ENCODE data around the gene MRPS15. TPM values are rescaled to one million over a fixed set of nuclear protein-coding genes. Genes with fewer than 3 reads are reported as not detected.

MRPS15 gene
- total RNA-seq, 1 experiment from 2014 or later = 99.0 TPM

DNA sequence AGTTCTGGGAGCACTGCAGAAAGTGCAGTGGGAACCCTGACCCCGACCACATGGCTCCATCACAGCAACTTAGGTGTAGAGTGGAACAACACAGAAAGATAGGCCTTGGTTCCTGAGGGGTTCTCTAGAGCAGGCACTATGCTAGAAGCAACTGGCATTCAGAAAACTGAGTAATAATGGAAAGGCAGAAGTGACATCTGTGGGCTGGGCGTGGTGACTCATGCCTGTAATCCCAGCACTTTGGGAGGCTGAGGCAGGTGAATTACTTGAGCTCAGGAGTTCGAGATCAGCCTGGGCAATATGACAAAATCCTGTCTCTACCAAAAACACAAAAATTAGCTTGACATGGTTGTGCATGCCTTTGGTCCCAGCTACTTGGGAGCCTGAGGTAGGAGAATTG lies 5.3 kb downstream of the MRPS15 start:
- DNase-seq (ENCODE audit: low spot score) = no peak

DNA sequence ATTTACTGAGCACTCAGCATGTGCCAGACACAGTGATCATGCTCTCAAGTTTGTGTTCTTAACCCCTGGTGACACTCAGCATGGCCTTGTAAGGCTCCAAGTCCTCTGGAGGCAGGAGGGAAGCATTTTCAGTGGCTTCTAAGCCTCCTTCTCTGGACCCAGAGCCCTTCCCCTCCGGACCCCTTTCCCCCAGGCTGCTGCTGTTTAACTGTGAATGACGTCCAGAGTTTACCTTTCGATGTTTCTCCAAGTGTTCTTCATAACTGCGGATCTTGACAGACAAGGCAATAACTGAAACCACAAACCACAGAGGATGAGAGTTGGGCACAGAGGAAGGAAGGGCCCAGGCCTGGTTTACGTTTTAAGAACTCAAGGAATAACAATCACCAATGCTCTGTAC lies 6.5 kb downstream of the MRPS15 start:
- no peak for DNase-seq (ENCODE audit: low spot score)

DNA sequence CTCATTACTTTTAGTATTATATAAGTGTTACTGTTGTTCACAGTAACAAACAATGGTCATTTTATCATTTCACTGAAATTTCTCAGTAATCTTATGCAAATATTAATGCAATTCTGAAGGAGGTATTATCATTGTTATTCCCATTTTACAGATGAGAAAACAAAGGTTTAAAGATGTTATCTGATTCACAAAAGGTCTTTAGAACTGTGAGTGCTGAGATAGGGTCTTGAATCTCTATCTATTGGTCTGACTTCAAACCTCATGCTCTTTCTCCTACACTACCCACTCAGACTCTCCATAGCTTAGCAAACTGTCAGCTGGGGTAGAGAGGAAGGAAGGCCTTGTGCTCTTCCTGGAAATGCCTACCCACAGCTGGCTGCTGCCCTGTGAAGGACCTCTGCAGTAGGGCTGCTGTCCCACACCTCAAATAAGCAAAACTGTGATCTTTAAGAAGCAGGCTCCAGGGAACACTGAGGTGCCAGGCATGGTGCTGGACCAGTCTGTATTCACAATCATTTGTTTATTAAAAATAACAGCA lies 7.7 kb downstream of the MRPS15 start:
- DNase-seq (ENCODE audit: low spot score) = no peak

DNA sequence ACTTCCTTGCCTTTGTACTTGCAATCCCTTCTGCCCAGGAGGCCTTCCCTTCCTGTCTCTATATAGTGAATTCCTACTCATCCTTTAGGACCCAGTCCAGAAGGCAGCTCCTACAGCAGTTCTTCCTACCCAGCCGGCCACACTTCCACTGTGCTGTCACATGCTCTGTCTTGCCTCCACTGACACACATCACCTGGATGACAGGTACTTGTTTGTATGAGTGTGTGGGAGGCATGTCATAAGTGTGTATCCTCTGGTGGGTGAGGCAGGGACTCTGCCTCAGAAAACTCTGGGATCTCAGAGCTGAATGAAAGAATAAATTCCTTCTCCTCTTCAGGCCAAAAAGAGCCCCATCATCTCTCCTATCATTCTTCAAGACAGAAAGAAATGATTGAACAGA lies 8.8 kb downstream of the MRPS15 start:
- no peak for DNase-seq (ENCODE audit: low spot score)

DNA sequence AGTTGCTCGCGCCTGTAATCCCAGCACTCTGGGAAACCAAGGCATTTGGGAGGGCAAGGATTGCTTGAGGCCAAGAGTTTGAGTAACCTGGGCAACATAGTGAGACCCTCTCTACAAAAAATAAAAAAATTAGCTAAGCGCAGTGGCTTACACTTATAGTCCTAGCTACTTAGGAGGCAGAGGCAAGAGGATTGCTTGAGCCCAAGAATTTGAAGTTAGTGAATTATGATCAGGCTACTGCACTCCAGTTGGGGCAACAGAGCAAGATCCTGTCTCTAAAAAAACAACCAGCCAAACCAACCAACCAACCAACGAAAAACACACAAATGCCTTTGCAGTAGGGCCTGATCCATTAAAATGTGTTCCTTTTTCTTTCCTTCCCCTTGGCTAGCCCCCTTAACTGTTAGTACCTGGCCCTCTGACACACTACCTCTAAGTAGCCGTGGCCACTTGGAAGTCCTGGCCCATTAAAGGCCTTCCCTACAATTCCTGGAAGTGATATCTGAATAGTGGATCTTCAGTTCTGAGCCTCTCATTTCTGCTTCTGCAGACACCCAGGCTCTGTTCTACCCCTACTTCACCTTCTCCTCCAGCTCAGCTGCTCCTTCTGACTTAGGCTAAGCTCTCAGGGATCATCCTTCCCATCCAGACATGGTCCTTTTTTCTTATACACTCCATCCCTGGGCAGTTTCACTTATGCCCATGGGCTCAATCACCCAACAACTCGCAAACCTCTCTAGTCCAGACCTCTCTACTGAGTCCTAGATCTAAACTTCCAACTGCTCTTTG lies 10.4 kb downstream of the MRPS15 start:
- no peak for DNase-seq (ENCODE audit: low spot score)

DNA sequence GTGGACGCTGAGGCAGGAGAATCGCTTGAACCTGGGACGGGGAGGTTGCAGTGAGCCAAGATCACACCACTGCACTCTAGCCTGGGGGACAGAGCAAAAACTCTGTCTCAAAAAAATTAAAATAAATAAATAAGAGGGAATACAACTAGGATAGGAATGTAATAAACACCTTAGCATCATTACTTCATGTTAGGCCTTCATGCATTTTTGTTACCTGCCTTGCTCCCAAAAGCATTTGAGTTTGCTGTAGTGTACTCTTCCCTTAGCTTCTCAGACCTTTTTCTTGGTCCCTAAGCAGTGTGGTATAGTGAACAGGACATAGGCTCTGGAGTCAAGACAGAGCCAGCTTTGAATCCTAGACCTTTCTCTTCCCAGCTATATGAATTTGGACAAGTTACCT lies 11.1 kb downstream of the MRPS15 start:
- no peak for DNase-seq (ENCODE audit: low spot score)

DNA sequence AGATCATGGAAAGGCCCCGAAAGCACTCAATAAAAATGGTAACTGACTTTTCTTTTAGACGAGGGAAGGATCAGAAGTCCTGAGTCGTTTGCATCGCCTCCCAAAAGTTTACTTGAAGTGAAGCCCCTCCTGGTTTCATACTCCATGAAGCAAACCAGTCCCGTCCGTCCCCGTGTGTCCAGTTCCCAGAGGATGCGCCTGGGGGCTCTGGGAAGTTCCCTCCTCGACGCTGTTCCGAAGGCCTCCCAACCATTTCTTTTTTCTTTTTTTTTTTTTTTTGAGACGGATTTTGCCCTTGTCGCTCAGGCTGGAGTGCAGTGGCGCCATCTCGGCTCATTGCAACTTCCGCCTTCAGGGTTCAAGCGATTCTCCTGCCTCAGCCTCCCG lies 13.3 kb downstream of the MRPS15 start:
- no peak for DNase-seq (ENCODE audit: low spot score)

DNA sequence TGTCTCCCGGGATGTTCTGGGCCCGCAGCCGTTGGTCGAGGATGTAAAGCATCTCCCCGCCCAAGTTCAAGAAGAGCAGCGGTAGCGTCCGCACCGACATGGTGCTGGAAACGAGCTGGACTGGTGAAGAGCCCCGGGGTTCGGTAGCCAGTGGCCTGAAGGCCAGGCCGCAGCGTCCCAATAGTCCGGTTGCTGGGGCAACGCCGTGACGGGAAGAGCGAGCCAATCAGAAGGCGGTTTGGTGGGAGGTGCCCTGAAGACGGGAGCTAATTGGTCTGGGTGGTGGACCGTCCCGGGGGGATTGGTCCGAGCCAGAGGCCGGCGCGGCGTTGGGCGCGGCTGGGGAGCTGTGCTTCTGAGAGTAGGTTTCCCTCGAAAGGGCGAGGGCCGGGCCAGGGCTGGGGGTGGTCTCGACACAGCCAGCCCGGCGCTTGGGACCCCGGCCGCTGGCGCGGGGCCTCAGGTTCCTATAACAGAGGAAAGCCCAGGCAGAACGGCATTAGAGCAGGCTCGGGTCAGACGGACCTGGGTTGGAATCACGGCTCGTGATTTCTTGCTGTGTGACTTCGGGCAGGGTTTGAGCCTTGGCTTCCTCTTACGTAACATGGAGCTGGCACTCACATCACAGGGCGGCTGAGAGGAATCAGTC lies 13.8 kb downstream of the MRPS15 start, which contains the start of gene OSCP1:
Gene OSCP1, minus strand, starts transcription at position 182 of the 649 bp plus-strand sequence. Its CDS starts 82 bp downstream, at position 100.
- peak; percentile 84 for DNase-seq (ENCODE audit: low spot score)

DNA sequence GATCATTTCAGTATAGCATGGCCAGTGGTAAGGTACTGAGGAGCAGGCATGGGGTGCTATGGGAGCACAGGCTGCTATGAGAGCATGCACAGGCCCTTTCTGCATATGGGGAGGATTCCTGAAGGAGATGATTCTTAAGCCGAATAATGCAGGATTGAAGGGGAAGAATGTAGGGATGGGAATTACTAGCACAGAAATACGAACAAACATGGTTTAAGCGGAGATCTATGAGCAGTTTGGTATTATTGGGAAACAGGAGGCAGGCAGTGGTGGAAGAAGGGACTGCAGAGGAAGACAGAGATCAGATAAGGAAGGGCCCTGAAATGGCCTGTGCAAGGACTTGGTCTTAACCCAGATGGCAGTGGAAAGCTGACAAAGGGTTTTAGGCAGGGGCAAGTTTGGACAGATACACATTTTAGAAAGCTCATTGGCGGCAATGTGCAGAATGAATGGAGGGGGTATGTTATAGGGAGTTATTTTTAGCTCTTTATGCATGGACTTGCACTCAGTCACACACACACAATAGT lies 15.6 kb downstream of the MRPS15 start:
- DNase-seq (ENCODE audit: low spot score) = no peak

DNA sequence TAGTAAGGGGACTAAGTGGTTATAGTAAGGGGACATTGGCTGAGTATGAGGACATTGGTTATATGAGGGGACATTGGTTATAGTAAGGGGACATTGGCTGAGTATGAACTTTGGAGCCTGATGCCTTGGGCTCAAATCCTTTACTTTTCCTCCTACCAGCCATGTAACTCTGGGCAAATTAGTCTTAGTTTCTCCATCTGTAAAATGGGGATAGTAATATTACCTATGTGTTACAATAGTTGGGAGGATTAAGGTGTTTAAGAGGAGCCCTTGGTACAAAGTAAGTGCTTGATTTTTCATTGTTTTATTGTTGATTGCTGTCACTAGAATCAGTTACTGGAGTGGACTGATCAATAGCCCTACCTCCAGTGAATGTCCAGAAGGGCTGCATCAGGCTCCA lies 16.7 kb downstream of the MRPS15 start:
- no peak for DNase-seq (ENCODE audit: low spot score)

DNA sequence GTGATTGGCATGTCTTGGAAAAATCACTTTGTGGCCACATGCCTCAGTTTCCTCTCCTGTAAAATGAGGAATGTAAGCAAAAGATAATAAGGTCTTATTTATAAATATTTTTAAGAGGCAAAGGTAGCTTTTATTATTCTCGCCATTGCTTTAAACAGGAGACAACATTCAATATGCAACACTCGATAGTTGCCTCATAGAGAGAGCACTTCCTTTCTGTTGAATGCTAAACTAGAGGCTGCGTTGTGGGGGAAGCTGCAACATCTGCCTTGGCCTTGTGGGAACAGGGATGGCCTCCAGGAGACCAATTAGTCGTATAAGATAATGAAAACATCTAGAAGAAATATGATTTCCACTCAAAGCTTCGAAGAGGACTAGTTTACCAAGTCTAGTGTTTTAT lies 17.4 kb downstream of the MRPS15 start:
- no peak for DNase-seq (ENCODE audit: low spot score)

DNA sequence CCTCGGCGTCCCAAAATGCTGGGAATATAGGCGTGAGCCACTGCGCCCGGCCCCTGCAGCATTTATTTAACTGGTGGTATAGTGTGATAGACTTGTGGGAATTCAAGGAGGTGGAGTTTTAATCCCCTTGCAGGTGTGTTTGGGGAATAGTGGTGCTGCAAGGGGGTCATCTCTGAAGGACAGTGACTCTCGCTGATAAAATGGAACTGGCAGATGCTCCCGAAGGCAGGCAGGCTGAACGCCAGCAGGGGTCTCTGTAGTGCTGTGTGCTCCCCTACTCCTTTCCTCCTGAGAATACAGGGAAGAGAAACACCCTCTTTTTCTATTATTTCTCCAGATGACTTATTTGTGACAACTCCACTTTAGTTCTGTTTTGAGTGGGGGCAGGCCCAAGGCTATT lies 17.9 kb downstream of the MRPS15 start:
- no peak for DNase-seq (ENCODE audit: low spot score)

DNA sequence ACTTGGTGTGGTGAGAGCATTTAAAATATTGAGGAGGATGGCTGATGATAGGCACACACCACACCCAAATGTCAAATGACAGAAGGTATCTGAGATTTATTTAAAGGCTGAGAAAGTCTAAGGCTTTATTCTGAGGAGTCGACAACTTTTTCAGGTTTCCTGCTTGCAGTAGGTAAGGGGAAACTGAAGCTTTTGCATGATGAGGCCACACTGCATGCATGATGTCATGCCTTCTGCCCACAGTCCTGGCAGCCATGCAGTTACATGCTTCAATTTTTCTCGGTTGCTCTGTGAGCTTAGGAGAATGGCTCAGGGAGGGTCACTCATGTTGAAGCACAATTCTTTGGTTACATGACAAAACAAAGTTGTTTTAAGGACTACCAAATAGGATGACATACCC lies 20.9 kb downstream of the MRPS15 start:
- DNase-seq (ENCODE audit: low spot score) = no peak

DNA sequence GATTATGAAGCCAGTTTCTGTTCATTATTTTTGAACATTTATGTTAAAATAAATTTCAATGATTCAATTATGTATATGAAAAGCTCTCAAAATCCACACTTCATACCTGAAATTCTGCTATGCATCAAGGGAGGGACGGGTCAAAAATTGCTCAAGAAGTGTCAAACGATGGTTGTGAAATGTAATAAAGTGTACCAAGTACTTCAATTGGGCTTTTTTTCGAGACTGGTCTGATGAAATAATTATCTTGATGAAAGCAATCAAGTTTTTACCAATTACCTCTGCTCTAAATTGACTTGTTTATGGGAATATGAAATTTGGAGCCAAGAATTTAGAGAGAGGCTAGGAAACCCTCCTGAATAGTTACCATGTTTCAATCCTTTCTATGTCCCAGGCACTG lies 21.8 kb downstream of the MRPS15 start:
- DNase-seq (ENCODE audit: low spot score) = no peak

DNA sequence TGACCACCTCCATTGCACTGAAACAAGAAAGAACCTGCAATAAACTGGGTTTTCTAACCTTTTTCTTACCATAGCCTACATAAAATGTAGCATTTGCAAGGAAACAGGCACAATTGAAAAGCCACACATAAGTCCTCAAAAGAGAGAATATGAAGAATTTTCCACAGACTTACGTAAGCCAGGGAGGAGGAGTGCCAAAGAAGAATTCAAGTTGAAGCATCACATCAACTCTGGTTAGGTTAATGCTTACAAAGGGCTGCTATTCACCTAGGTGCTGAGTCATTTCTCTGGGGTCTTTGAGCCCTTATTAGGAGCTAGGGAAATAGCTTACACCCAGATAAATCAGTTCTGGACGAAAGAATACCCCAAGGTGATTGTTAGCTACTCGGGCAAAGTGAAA lies 23.5 kb downstream of the MRPS15 start:
- no peak for DNase-seq (ENCODE audit: low spot score)

DNA sequence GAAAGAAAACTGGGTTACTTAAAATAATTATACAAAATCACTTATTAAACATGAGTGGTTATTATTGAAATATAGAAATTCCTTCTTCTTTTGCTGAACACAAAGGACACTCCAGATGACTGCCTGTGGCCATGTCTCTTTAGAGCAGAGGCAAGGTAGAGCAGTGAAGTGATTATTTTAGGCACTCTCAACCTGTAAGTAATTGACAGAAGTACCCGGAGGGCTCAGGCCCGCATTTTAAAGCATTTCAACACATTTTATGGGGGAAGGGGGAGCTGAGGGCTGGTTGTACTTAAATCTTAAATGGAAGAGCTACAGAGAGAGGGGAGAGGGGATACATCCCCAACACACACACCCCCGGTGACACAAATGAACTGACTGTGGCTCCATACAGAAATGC lies 24.1 kb downstream of the MRPS15 start:
- DNase-seq (ENCODE audit: low spot score) = no peak

DNA sequence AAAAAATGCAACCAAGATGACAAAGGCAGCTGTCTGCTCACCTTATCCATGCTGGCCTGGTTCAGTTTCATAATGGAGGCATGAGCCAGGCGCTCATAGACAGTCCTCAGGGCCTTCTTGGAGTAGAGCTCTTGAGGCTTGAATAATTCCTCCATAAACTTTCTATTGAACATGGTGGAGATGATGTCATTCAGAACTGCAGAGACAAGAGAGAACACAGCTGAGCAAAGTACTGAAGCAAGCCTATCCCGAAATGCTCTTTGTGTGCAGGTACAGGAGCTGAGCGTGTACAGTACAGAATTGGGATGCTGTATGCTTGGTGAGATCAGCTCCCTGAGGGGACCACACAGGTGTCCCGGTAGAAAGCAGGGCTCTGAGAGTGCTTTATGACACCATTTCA lies 25.5 kb downstream of the MRPS15 start:
- no peak for DNase-seq (ENCODE audit: low spot score)

DNA sequence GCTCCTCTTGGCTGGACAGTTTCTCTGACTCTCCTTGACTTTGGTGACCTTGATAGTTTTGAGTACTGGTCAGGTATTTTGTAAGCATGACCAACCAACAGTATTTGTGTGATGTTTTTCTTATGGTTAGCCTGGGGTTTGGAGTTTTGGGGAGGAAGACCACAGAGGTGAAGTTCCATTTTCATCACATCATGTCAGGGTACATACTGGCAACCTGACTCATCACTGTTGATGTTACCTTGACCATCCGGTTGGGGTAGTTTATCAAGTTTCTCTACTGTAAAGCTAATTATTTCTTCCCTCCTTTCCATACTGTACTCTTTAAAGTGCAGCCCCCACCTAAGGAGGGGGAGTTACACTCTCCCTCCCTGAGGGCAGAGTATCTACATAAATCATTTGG lies 27.4 kb downstream of the MRPS15 start:
- DNase-seq (ENCODE audit: low spot score) = peak; percentile 31

DNA sequence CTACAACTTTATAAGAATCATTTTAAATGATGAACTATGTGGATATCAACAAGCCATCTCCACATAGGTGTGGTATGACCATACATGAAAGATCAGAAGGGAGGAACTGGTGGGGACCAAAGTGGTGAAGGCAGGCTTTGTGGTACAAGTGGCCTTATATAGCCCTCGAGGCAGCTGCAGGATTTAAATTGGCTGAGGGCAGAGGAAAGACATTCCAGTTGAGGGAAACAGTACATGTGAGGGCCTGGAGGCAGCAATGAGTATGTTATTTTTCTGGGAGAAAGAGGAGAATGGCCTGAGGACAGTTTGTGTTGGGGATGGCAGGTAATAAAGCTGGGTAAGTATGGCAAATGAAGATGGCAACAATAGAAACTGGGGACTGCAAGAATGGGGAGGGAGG lies 31.1 kb downstream of the MRPS15 start:
- no peak for DNase-seq (ENCODE audit: low spot score)

DNA sequence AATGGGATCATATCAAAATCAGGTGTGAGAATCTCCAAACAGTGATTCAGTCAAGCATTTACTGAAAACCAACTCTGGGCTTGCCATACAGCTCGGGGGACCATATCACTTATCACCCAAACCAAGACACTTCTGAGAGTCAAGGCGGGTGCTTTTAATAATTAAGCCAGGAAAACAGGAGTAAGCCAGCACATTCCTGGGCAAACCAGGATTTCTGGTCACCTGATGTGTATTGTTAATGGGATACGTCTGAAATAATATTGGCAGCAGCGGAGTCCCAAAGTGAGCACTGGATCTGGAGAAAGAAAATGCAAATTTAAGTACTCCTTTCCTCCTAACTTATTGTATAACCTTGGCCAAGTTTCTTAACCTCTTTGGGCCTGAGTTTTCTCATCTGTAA lies 31.6 kb downstream of the MRPS15 start:
- no peak for DNase-seq (ENCODE audit: low spot score)

DNA sequence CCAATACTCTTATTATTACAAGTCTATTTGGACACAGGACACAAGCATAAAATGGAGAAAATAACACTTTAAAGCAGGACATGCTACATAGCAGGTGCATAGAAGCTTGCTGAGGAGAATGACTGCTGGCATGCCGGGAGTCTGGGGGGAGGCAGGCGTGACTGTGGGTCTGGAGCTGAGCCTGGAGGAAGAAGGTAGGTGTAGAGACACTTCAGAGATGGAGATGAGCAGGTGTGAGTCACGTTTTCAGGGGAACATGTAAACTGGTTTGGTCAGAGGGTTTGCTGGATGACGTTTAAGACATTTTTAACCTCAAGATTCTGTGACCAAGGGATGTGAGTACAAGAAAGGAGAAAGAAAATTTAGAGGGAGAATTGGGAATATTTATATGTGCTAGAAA lies 38.4 kb downstream of the MRPS15 start:
- no peak for DNase-seq (ENCODE audit: low spot score)

DNA sequence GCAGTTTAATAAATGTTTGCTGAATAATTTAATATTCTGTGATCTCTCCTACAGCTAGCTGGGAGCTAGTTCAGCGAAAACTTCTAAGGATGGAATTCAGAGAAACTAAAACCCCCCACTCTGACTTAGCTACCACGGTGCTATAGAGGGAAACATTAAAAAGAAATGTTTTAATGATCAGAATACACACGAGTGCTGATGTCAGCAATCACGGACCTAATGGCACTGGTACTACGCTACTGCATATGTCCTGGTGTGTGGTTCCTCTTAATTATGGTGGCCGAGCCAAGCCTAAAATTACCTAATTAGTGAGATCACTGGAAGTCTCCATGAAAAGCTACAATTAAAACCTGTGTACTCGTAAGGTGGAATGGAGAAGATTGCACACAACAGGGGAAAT lies 42.5 kb downstream of the MRPS15 start:
- no peak for DNase-seq (ENCODE audit: low spot score)

DNA sequence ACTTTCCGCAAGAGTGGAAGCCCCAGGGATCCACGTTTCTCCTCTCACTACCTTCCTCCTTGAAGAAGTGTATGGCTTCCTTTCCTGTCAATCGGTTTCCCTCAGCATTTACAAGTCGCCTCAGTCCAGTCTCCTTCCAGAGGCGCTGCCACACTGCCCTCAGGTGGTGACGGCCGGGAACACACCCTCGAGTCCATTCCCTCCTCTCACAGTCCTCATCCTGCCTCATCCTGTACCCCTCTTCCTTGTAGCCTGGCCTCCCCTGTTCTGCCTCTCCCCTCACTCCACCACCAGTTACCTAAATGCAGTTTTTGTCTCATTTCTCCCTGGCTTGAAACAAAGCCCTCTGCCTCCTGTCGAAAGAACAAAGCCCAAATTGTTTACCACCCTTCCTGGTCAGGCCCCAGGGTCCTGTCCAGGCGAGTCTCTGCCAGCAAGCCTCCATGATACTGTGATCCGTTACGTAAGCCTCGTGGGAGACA lies 43.3 kb downstream of the MRPS15 start:
- DNase-seq (ENCODE audit: low spot score) = peak; percentile 70
